H1 (cell line): ENCODE measurements around the gene KCNAB2. TPM values are rescaled to one million over a fixed set of nuclear protein-coding genes. Genes with fewer than 3 reads are reported as not detected.

ENCODE experiments used
- CTCF ChIA-PET: fragments of 300-600 bp; sonication (Branson Sonifier 250); formaldehyde crosslinking; loops from one replicate; lab custom pipeline; 2021; ENCODE audit not compliant: partially characterized antibody; lab: Charles Lee
- POLR2A ChIA-PET: fragments of 300-600 bp; sonication (Branson Sonifier 250); formaldehyde crosslinking; loops from one replicate; lab custom pipeline; 2021; ENCODE audit warnings: inconsistent platforms; ENCODE audit not compliant: partially characterized antibody; lab: Charles Lee
- DNase-seq, 2 experiments: peaks; one replicate each; pipeline versions ENCODE4 v3.0.0 to v3.0.0-alpha.2; 2010 to 2022; ENCODE audit warnings: low spot score in 2 of 2, low read depth in 1 of 2, mixed read lengths in 1 of 2
- FAIRE-seq: peaks from 2 replicates; lab custom pipeline; 2011; peaks lifted over from hg19 to GRCh38; lab: Jason Lieb, UNC
- H2AFZ ChIP-seq: 2 replicates; pipeline ENCODE4 v1.8.1; 2012; ENCODE audit warnings: low read length, inconsistent platforms
- H2AK5ac ChIP-seq: 2 replicates; pipeline ENCODE4 v1.6.1; 2013; ENCODE audit warnings: low read depth, low read length
- H2BK120ac ChIP-seq: replicated peaks from 2 replicates; pipeline ENCODE3; 2013; ENCODE audit warnings: low read depth, low read length, inconsistent platforms
- H2BK12ac ChIP-seq: 2 replicates; pipeline ENCODE4 v1.6.1; 2013; ENCODE audit warnings: low read depth, low read length
- H2BK15ac ChIP-seq: 2 replicates; pipeline ENCODE4 v1.6.1; 2013; ENCODE audit warnings: low read length
- H2BK20ac ChIP-seq: 2 replicates; pipeline ENCODE4 v1.6.1; 2013; ENCODE audit warnings: low read length
- H2BK5ac ChIP-seq: 2 replicates; pipeline ENCODE4 v1.6.1; 2013; ENCODE audit warnings: low read depth, low read length
- H3K14ac ChIP-seq: 2 replicates; pipeline ENCODE4 v1.6.1; 2013; ENCODE audit warnings: inconsistent platforms; ENCODE audit not compliant: insufficient read length
- H3K18ac ChIP-seq: 2 replicates; pipeline ENCODE4 v1.6.1; 2013; ENCODE audit warnings: low read length; ENCODE audit errors: extremely low read depth
- H3K23ac ChIP-seq: 2 replicates; pipeline ENCODE4 v1.6.1; 2013; ENCODE audit warnings: inconsistent platforms; ENCODE audit not compliant: insufficient read length
- H3K23me2 ChIP-seq: 2 replicates; pipeline ENCODE4 v1.6.1; 2013; ENCODE audit warnings: low read depth, low read length
- H3K27ac ChIP-seq: 2 replicates; pipeline ENCODE4 v1.6.1; 2011; ENCODE audit warnings: low read depth, low read length, inconsistent platforms
- H3K27me3 ChIP-seq, 4 experiments: replicated peaks in 1 of 4; 1 replicate in 1 of 4; 2 replicates in 3 of 4; pipeline versions ENCODE4 v1.6.1 to v1.8.1; 2011 to 2013; ENCODE audit warnings: low read length in 3 of 4, mild to moderate bottlenecking in 3 of 4, inconsistent platforms in 2 of 4, mixed read lengths in 2 of 4, moderate library complexity in 1 of 4; ENCODE audit not compliant: control insufficient read depth in 3 of 4, insufficient read depth in 3 of 4; ENCODE audit errors: extremely low read depth in 1 of 4
- H3K36me3 ChIP-seq, 4 experiments: 2 replicates each; pipeline versions ENCODE4 v1.6.1 to v1.8.1; 2011 to 2013; ENCODE audit warnings: mild to moderate bottlenecking in 4 of 4, low read length in 3 of 4, moderate library complexity in 2 of 4, control low read depth in 1 of 4, inconsistent platforms in 1 of 4; ENCODE audit not compliant: insufficient read depth in 4 of 4, control insufficient read depth in 2 of 4
- H3K4ac ChIP-seq: replicated peaks from 2 replicates; pipeline ENCODE3; 2013; ENCODE audit warnings: low read length, low read depth, mixed read lengths, inconsistent platforms; ENCODE audit not compliant: insufficient read length
- H3K4me1 ChIP-seq, 4 experiments: replicated peaks in 1 of 4; 1 replicate in 1 of 4; 2 replicates in 3 of 4; pipeline versions ENCODE4 v1.6.1 to v1.8.1; 2011 to 2013; ENCODE audit warnings: low read length in 3 of 4, inconsistent platforms in 2 of 4, mixed read lengths in 1 of 4; ENCODE audit not compliant: insufficient read depth in 4 of 4, control insufficient read depth in 3 of 4
- H3K4me2 ChIP-seq, 2 experiments: 2 replicates each; pipeline versions ENCODE4 v1.6.1 to v1.8.1; 2011 to 2013; ENCODE audit warnings: low read depth in 2 of 2, low read length in 2 of 2, control low read depth in 1 of 2, inconsistent platforms in 1 of 2, mild to moderate bottlenecking in 1 of 2; ENCODE audit not compliant: insufficient read depth in 1 of 2
- H3K4me3 ChIP-seq, 4 experiments: fragments of 200-600, 300-600 bp in 1 of 4; sonication (generic), shearing (Covaris generic), sonication (Bioruptor Twin) in 1 of 4; 2 replicates each; pipeline versions ENCODE4 v1.5.1 to v1.8.1; 2011 to 2016; ENCODE audit warnings: low read length in 4 of 4, low read depth in 3 of 4, control low read depth in 2 of 4, inconsistent platforms in 2 of 4, mild to moderate bottlenecking in 2 of 4, mixed read lengths in 1 of 4, moderate library complexity in 1 of 4; ENCODE audit not compliant: insufficient read depth in 2 of 4; ENCODE audit errors: extremely low read depth in 1 of 4
- H3K56ac ChIP-seq: replicated peaks from 2 replicates; pipeline ENCODE3; 2013; ENCODE audit warnings: low read depth, mild to moderate bottlenecking, mixed read lengths, low read length, inconsistent platforms; ENCODE audit not compliant: insufficient read length
- H3K79me1 ChIP-seq: 2 replicates; pipeline ENCODE4 v1.6.1; 2013; ENCODE audit warnings: low read depth, low read length, control low read depth
- H3K79me2 ChIP-seq, 2 experiments: 2 replicates each; pipeline versions ENCODE4 v1.6.1 to v1.8.1; 2012 to 2013; ENCODE audit warnings: low read length in 2 of 2, mild to moderate bottlenecking in 2 of 2, inconsistent platforms in 1 of 2; ENCODE audit not compliant: insufficient read depth in 2 of 2, control insufficient read depth in 1 of 2
- H3K9ac ChIP-seq, 4 experiments: replicated peaks in 1 of 4; 1 replicate in 1 of 4; 2 replicates in 3 of 4; pipeline versions ENCODE4 v1.6.1 to v1.8.1; 2011 to 2013; ENCODE audit warnings: low read depth in 3 of 4, low read length in 3 of 4, control low read depth in 2 of 4, mild to moderate bottlenecking in 2 of 4, moderate library complexity in 2 of 4, inconsistent platforms in 1 of 4; ENCODE audit errors: extremely low read depth in 1 of 4
- H3K9me3 ChIP-seq, 2 experiments: 2 replicates each; pipeline versions ENCODE4 v1.6.1 to v1.8.1; 2012 to 2013; ENCODE audit warnings: mild to moderate bottlenecking in 2 of 2, moderate library complexity in 2 of 2, control low read depth in 1 of 2, inconsistent platforms in 1 of 2, low read depth in 1 of 2, low read length in 1 of 2, mixed read lengths in 1 of 2; ENCODE audit not compliant: insufficient read depth in 2 of 2
- H4K20me1 ChIP-seq, 2 experiments: replicated peaks in 1 of 2; 2 replicates each; pipeline versions ENCODE3 to v1.8.1; 2011 to 2013; ENCODE audit warnings: inconsistent platforms in 2 of 2, low read length in 2 of 2, mild to moderate bottlenecking in 1 of 2; ENCODE audit not compliant: insufficient read depth in 2 of 2, control insufficient read depth in 1 of 2
- H4K5ac ChIP-seq: 2 replicates; pipeline ENCODE4 v1.6.1; 2013; ENCODE audit warnings: low read length, low read depth, mixed read lengths, inconsistent platforms; ENCODE audit not compliant: insufficient read length
- H4K8ac ChIP-seq: 2 replicates; pipeline ENCODE4 v1.8.0; 2013; ENCODE audit warnings: mild to moderate bottlenecking, moderate library complexity, low read length, inconsistent platforms; ENCODE audit not compliant: insufficient read depth; ENCODE audit errors: extremely low read depth
- H4K91ac ChIP-seq: replicated peaks from 2 replicates; pipeline ENCODE3; 2013; ENCODE audit warnings: low read length, mixed read lengths, inconsistent platforms; ENCODE audit not compliant: insufficient read length
- MAX ChIP-seq: IDR thresholded peaks from 2 replicates; pipeline ENCODE4 v1.6.1; 2012; ENCODE audit warnings: inconsistent platforms
- POLR2AphosphoS5 ChIP-seq: IDR thresholded peaks from 2 replicates; pipeline ENCODE4 v1.6.1; 2011; ENCODE audit warnings: low read depth, low read length
- SP1 ChIP-seq: IDR thresholded peaks from 2 replicates; pipeline ENCODE4 v1.6.1; 2011; ENCODE audit warnings: low read depth, low read length
- SP4 ChIP-seq: IDR thresholded peaks from 2 replicates; pipeline ENCODE4 v1.6.1; 2012; ENCODE audit warnings: low read length, inconsistent platforms
- TAF7 ChIP-seq: optimal IDR thresholded peaks from 2 replicates; pipeline ENCODE3; 2011; ENCODE audit warnings: low read depth, mild to moderate bottlenecking, inconsistent platforms, low read length, moderate library complexity, borderline replicate concordance
- WGBS, 2 experiments: shearing (Covaris generic) in 1 of 2; methylation state at CpG; one replicate each; pipeline versions ENCODE4 v1.1.6 to v1.1.7; 2013 to 2015; ENCODE audit warnings: low lambda C conversion rate in 2 of 2, mixed read lengths in 2 of 2, inconsistent platforms in 1 of 2, low coverage in 1 of 2, missing lambda C conversion rate in 1 of 2; ENCODE audit not compliant: insufficient replicate concordance in 2 of 2, insufficient coverage in 1 of 2, insufficient read length in 1 of 2; ENCODE audit errors: extremely low coverage in 1 of 2, missing lambda C conversion rate in 1 of 2; 5-methylcytosine and 5-hydroxymethylcytosine counted together
- polyA plus RNA-seq, 7 experiments: library from polyadenylated mRNA; depleted of rRNA in 3 of 7; stranded (reverse) in 5 of 7; unstranded in 2 of 7; fragments of >200 nt in 5 of 7; fragments of 200-250 nt in 2 of 7; gene quantifications; 1 replicate in 5 of 7; 2 replicates in 1 of 7; 4 replicates in 1 of 7; pipeline versions ENCODE4 v1.2.1 to v1.2.3, GENCODE V29; 2011 to 2013; ENCODE audit warnings: missing spikeins in 2 of 7, mixed read lengths in 2 of 7
- total RNA-seq: library from RNA; stranded (reverse); fragmentation: NEBNext Ultra II Directional; extraction: Animal tissue kit (Norgen Biotek cat#: 25700); gene quantifications from 2 replicates; pipeline ENCODE4 v1.2.1, GENCODE V29; 2021

Gene KCNAB2
- total and polyA plus RNA-seq, 2 of the 8 experiments (the other 6 are each of a cell fraction or from before 2014, with no cell fraction given) = 4.5 to 7.0 TPM

- H2BK5ac ChIP-seq = no peak overlapping the region
- no peak overlapping the region for H3K23ac ChIP-seq
- H3K4me3 ChIP-seq = no peak overlapping the region
- no peak overlapping the region for H2BK20ac ChIP-seq
- peaks cover 0 to 2% of the 10 kb centered on the region in 2 experiments for H4K20me1 ChIP-seq
- H3K27ac ChIP-seq = no peak overlapping the region
- H3K23me2 ChIP-seq = peaks cover 5% of the 10 kb centered on the region; the same call in 1 of the 2 replicates
- H3K14ac ChIP-seq = no peak overlapping the region
- DNase-seq (no peak), FAIRE-seq (no peak)
- no peak overlapping the region for H4K91ac ChIP-seq
- no peak overlapping the region for H2BK15ac ChIP-seq
- H3K18ac ChIP-seq = no peak overlapping the region; the same call in 1 of the 2 replicates
- H3K27me3 ChIP-seq = no peaks in the 10 kb centered on the region
- 88% methylated on average over 15 of the region's 15 CpGs; no CpG with 5 or more reads in 1 of the 2 experiments for whole genome bisulfite sequencing, 2 experiments
- H3K9ac ChIP-seq = no peak overlapping the region
- no peak overlapping the region for H2BK120ac ChIP-seq
- H3K4ac ChIP-seq = no peak overlapping the region
- H2AK5ac ChIP-seq = no peak overlapping the region
- H4K8ac ChIP-seq = no peak overlapping the region
- no peaks in the 10 kb centered on the region for H3K79me2 ChIP-seq
- no peak overlapping the region for H2BK12ac ChIP-seq
- no peak overlapping the region for H3K4me2 ChIP-seq
- no peak overlapping the region for H4K5ac ChIP-seq
- H3K79me1 ChIP-seq = no peaks in the 10 kb centered on the region
- no peaks in the 10 kb centered on the region for H3K9me3 ChIP-seq
- CTCF ChIA-PET = interaction anchor here (0.8 to 2.7 kb wide), 4 partner anchors 9 to 258 kb away, joined by 3 to 15 read pairs (median 5); no protein-coding TSS in a partner anchor
- H3K36me3 ChIP-seq = no peaks in the 10 kb centered on the region
- no peaks in the 10 kb centered on the region for H3K4me1 ChIP-seq
- H2AFZ ChIP-seq = no peak overlapping the region
- no peak overlapping the region for H3K56ac ChIP-seq
- POLR2A ChIA-PET = interaction anchor here (1.3 kb wide), 1 partner anchor 17 kb away, joined by 3 read pairs; no protein-coding TSS in a partner anchor
- TF ChIP-seq MAX (no peak), TAF7 (no peak), SP4 (no peak), POLR2AphosphoS5 (no peak), SP1 (no peak)
- TF ChIP-seq, all 59 proteins: peak for 0
Observed at GRCh38 chr1:6019166-6019845, 26.4 kb upstream of the KCNAB2 start.
